HG03097 (cell line): ENCODE data around the gene MTARC2.

Source experiments
- ATAC-seq: cut with Tn5 transposase; IDR thresholded peaks from one replicate; pipeline ENCODE4 v1.9.1; 2021; ENCODE audit not compliant: unreplicated experiment, low FRiP score

MTARC2 gene

DNA sequence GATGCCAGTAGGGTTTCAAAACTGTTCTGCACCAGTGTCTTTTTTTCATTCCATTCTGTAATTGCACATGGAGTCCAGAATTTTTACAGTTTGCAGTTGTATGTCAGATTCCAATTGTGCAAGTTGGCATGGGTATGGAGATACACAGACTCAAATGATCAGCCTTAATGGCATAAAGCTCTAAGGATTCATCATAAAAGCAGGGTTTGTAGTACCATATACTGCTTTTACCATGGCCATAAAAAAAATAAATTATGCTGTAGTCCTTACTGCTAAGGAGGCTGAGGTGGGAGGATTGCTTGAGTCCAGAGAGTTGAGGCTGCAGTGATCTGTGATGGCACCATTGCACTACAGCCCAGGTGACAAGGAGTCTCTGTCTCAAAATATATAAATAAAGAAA lies 48.9 kb downstream of the MTARC2 start:
- ATAC-seq, result no peak

DNA sequence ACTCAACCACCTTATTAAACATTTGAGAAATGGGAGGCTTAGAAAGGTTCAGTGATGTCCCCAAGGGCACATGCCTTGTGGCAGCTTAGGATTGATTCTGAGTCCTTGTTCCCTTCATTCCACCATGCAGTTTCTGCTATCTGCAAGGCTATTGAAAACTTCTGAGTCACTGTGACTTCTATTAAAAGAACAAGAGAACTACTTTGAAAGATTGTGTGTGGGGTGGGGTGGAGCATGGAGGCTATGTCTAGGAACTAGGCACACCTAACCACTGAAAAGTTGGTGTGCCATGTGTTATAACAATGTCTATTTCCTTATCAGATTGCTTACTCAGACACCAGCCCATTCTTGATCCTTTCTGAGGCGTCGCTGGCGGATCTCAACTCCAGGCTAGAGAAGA lies 49.4 kb downstream of the MTARC2 start:
- ATAC-seq, result no peak

DNA sequence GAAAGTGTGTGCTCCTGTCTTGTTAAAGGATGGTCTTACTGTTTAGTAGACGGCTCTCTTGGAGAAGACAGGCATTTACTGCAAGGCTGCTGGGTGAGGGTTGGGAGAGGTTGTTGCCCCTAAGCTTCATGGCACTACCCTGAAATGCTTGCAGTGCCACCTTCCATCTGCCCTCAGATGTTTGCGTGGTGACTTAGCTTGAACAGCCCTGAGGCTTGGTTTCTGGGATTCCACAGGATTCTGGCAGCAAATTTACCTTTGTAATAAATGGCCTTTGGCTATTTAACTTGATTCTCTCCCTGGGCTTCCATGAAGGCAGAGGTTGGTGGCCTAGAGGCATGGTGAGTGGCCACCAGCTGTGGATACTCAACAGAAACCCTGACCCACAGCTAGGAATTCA lies 50.2 kb downstream of the MTARC2 start:
- ATAC-seq, result no peak

DNA sequence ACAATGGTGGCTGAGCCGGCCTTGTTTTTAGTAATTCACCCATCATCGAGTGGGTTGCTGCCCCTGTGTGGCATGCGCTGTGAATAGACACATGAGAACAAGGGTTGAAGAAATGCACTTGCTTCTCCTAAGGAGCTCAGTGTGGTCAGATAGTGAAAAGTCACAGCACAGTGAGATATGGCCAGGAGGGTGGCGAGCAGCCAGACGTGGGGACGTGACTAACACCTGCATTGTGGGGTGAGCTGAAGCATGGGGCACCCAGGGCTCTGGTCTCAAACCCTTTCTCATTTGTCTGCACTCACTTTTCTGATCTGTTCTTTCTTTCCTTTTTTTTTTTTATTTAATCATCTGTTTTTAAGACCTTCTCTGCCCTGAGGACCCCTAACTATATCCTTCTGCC lies 52.1 kb downstream of the MTARC2 start:
- ATAC-seq, result no peak

DNA sequence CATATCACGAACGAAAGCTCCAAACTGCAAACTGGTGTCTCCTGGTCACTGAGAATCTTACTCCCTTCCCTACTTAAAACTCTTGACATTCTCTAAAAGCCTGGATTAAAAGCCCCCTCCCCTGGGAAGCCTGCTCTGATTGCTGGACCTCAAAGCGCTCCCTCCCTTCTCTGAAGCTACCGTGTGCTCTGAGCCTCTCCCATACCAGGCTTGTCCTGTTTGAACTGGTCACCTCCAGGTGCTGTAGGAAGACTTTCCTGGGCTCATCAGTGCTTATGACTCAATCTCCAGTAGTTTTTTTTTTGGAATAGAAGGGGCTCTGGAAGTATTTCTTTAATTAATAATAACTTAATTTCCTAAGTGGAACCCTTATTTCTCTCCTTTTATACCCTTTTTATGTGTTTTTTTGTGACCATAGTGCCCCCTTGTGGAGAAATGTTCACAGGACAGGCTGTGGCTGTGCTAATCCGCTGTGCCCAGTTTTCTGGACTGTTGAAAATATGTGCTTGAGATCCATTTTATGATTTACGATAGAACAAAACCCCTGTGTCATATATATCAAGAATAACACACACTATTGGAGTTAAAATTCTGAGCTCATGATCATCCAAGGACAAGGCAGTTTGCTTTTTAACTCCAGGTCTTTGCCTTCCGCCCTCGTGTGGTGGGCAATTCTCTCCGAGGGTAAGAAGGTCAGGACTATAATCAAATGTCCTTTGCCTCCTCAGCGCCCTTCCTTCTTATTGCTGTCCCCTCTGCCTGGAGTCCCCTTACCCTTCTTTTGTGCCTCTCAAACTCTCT lies 55.5 kb downstream of the MTARC2 start:
- ATAC-seq, result no peak

DNA sequence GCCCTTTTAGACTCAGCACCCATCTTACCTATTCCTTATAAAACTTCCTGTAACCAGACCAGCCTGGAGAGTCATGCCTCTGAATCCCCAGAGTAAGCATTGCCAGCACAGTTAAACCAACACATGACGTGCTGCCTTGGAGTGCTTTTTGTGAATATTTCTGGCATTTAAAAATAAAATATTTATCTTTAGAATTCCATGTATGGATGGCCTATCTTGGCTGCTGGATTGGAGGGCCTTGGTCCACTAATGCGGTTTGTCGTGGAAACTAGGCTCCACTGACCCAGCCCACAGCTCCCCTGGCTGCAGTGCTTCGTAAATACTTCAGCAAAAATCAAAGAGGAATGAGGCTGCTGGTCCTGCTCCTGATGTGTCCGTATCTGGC lies 56.1 kb downstream of the MTARC2 start:
- no peak for ATAC-seq

DNA sequence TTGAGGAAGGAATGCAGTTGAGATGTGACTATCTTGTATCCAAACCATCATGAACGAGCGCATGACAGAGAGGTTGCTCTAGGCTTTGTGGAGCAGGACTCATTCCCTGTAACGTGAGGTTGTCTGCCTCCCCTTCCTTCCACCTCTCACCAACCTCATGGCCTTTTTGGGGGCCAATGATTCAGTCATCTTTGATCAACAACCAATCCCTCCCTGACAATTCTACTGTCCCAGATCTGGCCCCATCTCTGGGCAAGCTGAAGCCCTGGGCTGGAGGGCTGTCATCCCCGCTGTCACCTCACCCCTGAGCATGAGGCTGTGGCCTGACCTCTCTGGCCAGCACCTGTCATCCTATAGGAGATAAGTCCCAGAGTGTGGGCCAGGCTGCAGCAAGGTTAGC lies 58.3 kb downstream of the MTARC2 start:
- ATAC-seq, result no peak

DNA sequence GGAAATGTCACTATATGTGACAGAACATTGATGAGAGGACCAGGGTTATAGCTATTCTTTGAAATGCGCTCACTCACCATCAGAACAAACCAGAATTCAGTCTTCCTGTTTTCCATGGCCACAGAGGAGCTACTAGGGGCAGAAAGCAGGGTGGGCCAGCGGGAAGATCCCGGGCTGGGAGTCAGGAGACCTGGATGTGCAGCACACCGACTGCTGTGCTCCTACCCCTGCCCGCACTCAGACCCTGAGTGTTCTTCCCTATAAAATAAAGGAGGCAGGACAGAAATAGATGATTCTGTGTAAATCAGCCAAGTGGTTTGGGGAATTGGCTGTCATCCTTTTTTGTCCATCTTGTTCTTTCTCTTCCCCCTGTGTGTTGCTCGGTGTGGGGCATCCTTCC lies 59.6 kb downstream of the MTARC2 start:
- no peak for ATAC-seq

DNA sequence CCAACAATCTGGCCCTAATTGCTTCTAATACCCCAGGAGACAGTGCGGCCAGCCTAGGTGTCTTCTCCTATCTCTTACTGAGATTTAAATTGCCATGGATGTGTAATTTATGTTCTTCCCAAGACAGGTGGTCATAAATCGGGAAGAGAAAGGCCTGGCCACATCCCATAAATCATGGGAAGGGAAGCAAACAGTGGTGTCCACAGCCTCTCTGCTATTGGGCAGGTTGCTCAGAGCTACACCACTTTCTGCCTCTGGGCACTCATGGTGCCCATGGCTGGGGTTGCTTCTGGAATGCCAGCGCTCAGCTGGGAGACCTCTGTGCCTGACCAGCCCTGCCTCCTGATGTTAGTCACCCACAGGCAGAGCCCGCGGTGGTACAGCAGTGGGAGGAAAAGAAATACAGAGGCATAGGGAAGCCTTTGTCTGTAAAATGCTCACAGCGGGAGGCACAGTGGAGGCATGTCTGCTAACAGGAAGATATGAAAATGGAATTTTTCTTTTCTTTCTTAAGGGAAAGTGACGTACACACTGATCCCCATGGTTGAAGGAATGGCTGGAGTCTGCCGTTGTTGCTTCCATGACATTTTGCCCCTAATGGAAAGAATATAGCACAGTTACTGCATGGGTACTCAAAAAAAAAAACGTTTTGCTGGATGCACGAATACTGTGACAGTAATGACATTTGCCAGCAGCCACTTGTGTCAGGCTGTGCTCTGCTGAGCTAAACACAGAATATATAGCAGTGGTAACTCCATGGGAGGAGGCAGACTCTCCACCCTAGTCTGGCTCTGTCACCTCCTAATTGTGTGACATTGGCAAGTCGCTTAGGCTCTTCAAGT lies 60.4 kb downstream of the MTARC2 start:
- no peak for ATAC-seq

DNA sequence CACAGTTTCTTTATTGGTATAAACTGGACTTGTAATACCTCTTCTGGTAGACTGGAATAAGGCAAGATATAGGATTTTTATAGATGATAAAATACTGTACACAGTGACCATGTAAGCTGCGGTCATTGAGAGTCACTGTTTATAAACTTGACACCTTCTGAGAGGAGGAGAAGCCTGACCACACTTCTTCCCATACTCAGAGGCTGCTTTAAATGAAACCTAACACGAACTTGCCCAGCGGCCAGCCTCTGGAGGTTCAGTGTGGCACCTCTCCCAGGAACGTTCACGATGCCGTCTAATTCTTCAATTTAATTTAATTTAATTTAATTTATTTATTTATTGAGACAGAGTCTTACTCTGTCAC lies 61.0 kb downstream of the MTARC2 start:
- no peak for ATAC-seq

DNA sequence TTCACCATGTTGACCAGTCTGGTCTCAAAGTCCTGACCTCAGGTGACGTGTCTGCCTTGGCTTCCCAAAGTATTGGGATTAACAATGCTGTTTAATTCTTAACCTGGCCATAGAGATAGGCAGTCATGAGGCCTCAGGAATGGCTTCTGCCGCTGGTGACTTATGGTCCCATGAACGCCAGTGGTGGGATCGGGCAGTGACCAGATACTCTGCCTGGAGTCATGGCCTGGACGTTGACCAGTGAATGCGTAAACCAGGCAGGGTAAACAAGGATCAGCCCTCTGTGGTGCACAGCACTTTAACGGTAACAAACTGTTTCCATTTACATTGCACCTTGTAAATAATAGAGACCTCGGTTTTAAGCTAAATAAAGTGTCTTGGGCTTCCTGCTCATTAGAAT lies 61.6 kb downstream of the MTARC2 start:
- no peak for ATAC-seq

DNA sequence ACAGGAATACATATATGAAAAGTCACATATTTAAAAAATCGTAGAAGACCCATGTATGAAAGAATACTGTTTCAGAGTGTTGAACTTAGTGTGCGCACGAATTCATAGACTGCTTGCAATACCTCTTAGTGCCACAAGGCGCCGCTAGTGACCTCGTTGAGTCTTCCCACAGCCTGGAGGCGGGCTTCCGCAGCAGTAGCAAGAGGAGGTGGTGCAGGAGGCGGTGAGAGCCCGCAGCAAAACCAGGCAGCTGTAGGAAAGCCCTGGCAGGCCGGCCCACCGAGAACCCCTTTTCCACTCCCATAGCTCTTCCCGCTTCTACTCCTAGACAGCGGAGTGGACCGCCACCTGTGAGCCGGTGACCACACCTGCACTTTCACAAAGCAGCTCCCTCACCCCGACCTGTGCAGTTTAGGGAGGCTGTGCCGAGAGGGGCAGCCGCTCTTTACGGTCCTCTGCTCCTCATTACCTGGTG lies 62.1 kb downstream of the MTARC2 start:
- ATAC-seq, result peak; percentile 98

DNA sequence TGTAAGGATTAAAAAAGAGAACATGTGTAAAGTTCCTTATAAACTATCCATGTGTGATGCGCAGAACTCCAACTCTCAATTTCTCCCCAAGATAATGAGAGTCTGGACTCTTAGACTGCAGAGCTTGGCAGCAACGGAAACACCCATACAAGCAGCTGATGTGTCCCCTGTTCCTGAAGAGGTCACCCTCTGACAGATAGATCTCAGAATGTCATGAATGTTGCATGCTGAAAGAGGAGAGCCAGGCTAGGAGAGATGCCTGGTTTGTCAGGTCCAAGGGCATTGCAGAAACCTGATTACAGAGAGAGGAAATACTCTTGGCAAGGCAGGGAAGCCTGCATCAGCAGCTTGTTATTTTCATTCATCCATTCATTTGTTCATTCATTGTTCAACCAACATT lies 62.8 kb downstream of the MTARC2 start:
- ATAC-seq, result no peak

DNA sequence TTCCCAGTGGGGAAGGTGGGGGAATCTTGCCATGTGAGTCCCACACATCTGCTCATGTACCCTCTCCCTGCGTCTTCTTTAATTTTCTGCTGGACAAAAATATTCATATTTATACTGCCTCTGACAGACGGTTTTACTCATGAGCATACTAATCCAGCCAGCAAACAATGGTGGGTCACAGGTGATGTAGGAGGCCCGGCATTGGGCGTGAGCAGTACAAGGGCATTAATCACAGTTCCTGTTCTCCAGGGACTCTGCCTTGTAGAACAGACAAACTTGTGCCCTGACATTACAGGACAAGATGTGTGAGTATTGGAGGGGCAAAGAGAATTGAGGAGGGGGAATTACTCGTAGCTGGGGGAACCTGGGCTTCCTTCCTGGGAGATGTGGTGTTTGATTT lies 63.6 kb downstream of the MTARC2 start:
- no peak for ATAC-seq

DNA sequence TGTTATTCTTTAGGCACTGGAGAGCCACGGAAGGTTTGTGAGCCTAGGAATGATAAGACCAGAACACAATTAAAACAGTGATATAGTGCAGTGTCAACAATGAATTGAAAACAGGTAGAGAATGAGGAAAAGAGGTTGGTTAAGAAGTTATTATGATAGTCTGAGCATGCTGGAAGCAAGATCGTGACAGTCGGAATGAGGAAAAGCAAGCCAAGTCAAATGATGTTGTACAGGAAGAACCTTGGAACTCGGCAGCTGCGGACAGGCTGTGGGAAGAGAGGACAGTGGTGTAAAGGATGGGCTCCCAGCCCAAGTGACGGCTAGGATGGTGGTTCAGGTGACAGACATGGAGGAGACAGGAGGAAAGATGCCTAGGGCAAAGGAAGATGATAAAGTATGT lies 64.2 kb downstream of the MTARC2 start:
- ATAC-seq, result no peak

DNA sequence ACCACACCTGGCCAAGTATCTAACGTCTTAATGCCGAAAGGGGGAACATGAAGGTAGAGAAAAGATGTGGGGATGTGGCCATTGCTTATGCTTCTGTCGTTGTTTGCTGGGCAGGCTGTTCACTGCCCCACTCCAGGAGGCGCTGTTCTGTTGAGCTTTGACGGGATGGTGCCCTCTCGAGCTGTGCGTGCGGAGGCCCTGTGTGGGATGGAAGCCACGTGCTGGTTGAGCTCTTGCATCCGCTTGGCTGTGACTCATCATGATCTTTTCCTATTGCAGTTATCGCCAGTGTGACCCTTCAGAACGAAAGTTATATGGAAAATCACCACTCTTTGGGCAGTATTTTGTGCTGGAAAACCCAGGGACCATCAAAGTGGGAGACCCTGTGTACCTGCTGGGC lies 64.9 kb downstream of the MTARC2 start:
- no peak for ATAC-seq

DNA sequence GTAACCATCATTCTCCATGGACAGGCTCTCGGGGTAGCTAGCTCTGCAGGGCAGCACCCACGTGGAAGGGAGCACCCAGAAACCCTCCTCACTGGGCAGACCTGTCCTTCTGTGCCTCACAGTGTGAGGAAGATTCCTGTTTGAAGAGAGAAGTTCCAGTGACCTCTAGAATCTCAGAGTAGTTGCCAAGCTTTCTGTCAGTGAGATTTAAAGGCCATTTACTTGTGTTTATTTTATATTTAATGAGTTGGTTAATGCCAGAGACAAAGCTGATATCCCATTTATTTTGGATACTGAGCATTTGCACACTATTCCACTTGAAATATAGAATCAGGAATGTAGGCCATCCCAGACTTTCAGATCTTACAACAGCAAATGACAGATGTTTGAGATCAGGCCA lies 67.3 kb downstream of the MTARC2 start:
- ATAC-seq, result no peak

DNA sequence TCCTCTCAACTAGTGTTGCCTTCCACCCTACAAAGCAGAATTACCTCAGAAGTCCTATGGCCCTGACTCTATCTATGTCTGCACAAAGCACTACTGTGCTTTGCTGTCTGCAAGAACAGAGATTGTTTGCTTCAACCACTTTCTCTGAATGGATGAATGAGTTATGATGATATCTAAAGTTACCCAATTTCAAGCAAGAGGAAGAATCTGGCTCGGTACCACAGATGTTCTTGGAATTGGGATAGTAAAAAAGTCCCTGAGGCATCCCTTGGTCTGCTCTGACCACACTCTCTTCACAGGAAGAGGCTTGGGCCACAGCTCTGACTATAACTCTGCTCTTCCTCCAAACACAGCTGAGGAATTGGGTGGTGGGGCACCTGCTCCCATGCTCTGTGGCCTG lies 69.8 kb downstream of the MTARC2 start:
- no peak for ATAC-seq

DNA sequence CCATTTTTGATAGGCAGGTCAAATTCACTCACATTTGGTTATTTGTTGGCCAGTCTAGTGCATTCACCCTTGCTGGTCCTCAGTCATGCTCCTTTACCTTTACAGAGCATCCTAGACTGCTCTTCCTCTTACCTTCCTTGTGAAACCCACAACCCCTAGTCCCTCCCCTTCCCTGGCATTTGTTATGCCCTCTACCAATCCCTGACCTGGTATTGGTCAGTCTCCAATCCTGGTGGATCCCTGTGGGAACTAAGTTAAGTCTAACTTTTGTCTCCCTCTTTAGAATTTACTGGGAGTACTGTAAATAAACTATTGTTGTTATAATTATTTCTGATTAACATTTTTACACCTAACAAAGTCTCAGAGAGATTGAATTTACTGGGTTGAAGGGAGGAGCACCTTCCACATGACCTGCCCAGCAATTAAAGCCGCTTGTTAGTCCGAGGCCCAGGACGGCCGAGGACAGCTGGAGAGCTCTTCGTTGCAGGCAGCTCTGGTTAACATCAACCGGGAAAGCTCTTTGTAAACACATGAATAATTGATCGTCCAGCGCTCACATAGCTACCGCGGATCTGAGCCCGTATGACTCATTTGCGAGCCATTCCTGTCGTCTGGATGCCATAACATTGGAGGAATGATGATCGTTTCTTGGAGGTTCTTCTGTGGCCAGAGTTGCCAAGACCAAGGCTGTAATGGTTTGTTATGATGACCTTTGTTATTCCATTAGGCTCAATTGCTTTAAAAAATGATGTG lies 70.5 kb downstream of the MTARC2 start:
- no peak for ATAC-seq

DNA sequence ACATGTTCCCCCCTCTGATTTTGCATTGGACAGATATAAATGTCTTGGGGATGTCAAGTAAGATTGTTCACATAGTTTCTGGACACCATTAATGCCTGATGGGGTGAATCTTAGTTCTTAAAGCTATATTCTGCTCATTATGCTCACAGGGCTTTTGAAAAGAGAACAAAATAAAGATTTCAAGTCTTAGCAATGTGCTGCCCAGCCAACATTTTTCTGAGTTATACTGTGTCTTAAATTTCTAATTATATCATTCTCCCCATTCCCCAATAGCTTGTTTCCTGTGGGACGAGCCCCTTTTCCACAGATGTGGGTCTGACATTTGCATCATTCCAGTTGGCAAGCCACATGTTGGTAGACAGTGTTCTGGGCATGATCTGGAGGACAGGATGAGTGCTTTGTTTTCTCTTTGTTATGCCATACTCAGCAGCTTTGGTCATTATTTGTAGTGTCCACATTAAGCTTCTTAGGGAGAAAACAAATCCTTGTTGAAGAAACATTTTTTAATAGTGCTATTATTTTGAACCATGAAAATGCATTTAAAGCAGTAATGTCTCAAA lies 71.4 kb downstream of the MTARC2 start:
- ATAC-seq, result no peak
